H9 (cell line): ENCODE results near the gene RCSD1. TPM values are rescaled to one million over a fixed set of nuclear protein-coding genes. Genes with fewer than 3 reads are reported as not detected.

Experiments used
- DNase-seq: peaks from one replicate; pipeline ENCODE4 v3.0.0-alpha.2; 2017
- H2AFZ ChIP-seq: one replicate; pipeline ENCODE4 v1.6.1; 2013; ENCODE audit warnings: mild to moderate bottlenecking, low read length, control low read depth, moderate library complexity
- H2AK5ac ChIP-seq: 2 replicates; pipeline ENCODE4 v1.6.1; 2013; ENCODE audit warnings: low read length, control low read depth, mixed read lengths; ENCODE audit not compliant: insufficient read length
- H2BK120ac ChIP-seq: one replicate; pipeline ENCODE4 v1.6.1; 2013; ENCODE audit warnings: low read depth, mild to moderate bottlenecking, low read length, control low read depth, inconsistent platforms; ENCODE audit not compliant: poor library complexity, severe bottlenecking
- H2BK12ac ChIP-seq: 2 replicates; pipeline ENCODE4 v1.6.1; 2013; ENCODE audit warnings: low read length, control low read depth, mixed read lengths, low read depth; ENCODE audit not compliant: insufficient read length
- H2BK15ac ChIP-seq: 2 replicates; pipeline ENCODE4 v1.6.1; 2013; ENCODE audit warnings: low read depth, low read length, control low read depth
- H2BK20ac ChIP-seq: one replicate; pipeline ENCODE4 v1.6.1; 2013; ENCODE audit warnings: low read depth, mild to moderate bottlenecking, low read length, control low read depth, inconsistent platforms; ENCODE audit not compliant: poor library complexity, severe bottlenecking
- H2BK5ac ChIP-seq: 2 replicates; pipeline ENCODE4 v1.6.1; 2013; ENCODE audit warnings: low read length, control low read depth, mixed read lengths; ENCODE audit not compliant: insufficient read length
- H3K14ac ChIP-seq: 2 replicates; pipeline ENCODE4 v1.6.1; 2013; ENCODE audit warnings: low read length, control low read depth; ENCODE audit not compliant: insufficient read depth
- H3K18ac ChIP-seq: 2 replicates; pipeline ENCODE4 v1.6.1; 2013; ENCODE audit warnings: low read depth, mild to moderate bottlenecking, mixed read lengths, low read length, control low read depth; ENCODE audit not compliant: insufficient read length
- H3K23ac ChIP-seq: 2 replicates; pipeline ENCODE4 v1.6.1; 2013; ENCODE audit warnings: low read length, control low read depth, mixed read lengths, low read depth; ENCODE audit not compliant: insufficient read length
- H3K23me2 ChIP-seq: 2 replicates; pipeline ENCODE4 v1.6.1; 2013; ENCODE audit warnings: low read depth, mild to moderate bottlenecking, mixed read lengths, low read length, control low read depth; ENCODE audit not compliant: insufficient read length, poor library complexity, severe bottlenecking
- H3K27ac ChIP-seq: 2 replicates; pipeline ENCODE4 v1.5.1; 2013; ENCODE audit warnings: low read length, control low read depth, mixed read lengths, low read depth; ENCODE audit not compliant: insufficient read length
- H3K27me3 ChIP-seq: 2 replicates; pipeline ENCODE4 v1.6.1; 2013; ENCODE audit warnings: low read length, control low read depth, inconsistent platforms; ENCODE audit not compliant: insufficient read depth
- H3K4ac ChIP-seq: 2 replicates; pipeline ENCODE4 v1.6.1; 2013; ENCODE audit warnings: low read depth, mild to moderate bottlenecking, control low read depth, inconsistent platforms, low read length, moderate library complexity
- H3K4me1 ChIP-seq: 2 replicates; pipeline ENCODE4 v1.6.1; 2013; ENCODE audit warnings: low read length, control low read depth, inconsistent platforms; ENCODE audit not compliant: insufficient read depth
- H3K4me2 ChIP-seq: 2 replicates; pipeline ENCODE4 v1.6.1; 2013; ENCODE audit warnings: low read length, control low read depth, mixed read lengths; ENCODE audit not compliant: insufficient read length, insufficient read depth
- H3K56ac ChIP-seq: 2 replicates; pipeline ENCODE4 v1.6.1; 2013; ENCODE audit warnings: low read depth, mild to moderate bottlenecking, mixed read lengths, low read length, control low read depth; ENCODE audit not compliant: insufficient read length
- H3K79me1 ChIP-seq: 2 replicates; pipeline ENCODE4 v1.6.1; 2013; ENCODE audit warnings: low read depth, mild to moderate bottlenecking, moderate library complexity, low read length, control low read depth, inconsistent platforms; ENCODE audit not compliant: insufficient read depth, poor library complexity, severe bottlenecking
- H3K79me2 ChIP-seq: 2 replicates; pipeline ENCODE4 v1.6.1; 2013; ENCODE audit warnings: low read length, control low read depth, inconsistent platforms; ENCODE audit not compliant: insufficient read depth
- H3K9ac ChIP-seq: 2 replicates; pipeline ENCODE4 v1.6.1; 2013; ENCODE audit warnings: low read length, control low read depth, mixed read lengths; ENCODE audit not compliant: insufficient read length; ENCODE audit errors: extremely low read depth
- H3K9me3 ChIP-seq: one replicate; pipeline ENCODE4 v1.6.1; 2013; ENCODE audit warnings: low read depth, low read length, inconsistent platforms; ENCODE audit not compliant: control insufficient read depth
- H3T11ph ChIP-seq: one replicate; pipeline ENCODE4 v1.6.1; 2013; ENCODE audit warnings: mild to moderate bottlenecking, low read length, control low read depth, inconsistent platforms
- H4K20me1 ChIP-seq: one replicate; pipeline ENCODE4 v1.6.1; 2013; ENCODE audit not compliant: control insufficient read depth, insufficient read length, insufficient read depth
- H4K5ac ChIP-seq: 2 replicates; pipeline ENCODE4 v1.6.1; 2013; ENCODE audit warnings: low read depth, mild to moderate bottlenecking, mixed read lengths, low read length, control low read depth; ENCODE audit not compliant: insufficient read length
- H4K8ac ChIP-seq: replicated peaks from 2 replicates; pipeline ENCODE4 v1.6.1; 2013; ENCODE audit warnings: low read length, control low read depth, mixed read lengths, low read depth; ENCODE audit not compliant: insufficient read length
- H4K91ac ChIP-seq: 2 replicates; pipeline ENCODE4 v1.6.1; 2013; ENCODE audit warnings: low read depth, mild to moderate bottlenecking, moderate library complexity, mixed read lengths, low read length, control low read depth; ENCODE audit not compliant: insufficient read length
- H3K27ac Mint-ChIP-seq, 3 experiments: 2 replicates in 2 of 3; 3 replicates in 1 of 3; pipeline ENCODE4 v1.8.0; 2020 to 2021; ENCODE audit warnings: mixed read lengths in 3 of 3, mild to moderate bottlenecking in 1 of 3, moderate library complexity in 1 of 3
- H3K27me3 Mint-ChIP-seq: 2 replicates; pipeline ENCODE4 v1.8.0; 2021; ENCODE audit warnings: low read depth, mild to moderate bottlenecking, moderate library complexity, mixed read lengths
- H3K36me3 Mint-ChIP-seq, 3 experiments: 2 replicates in 2 of 3; 3 replicates in 1 of 3; pipeline ENCODE4 v1.8.0; 2020 to 2021; ENCODE audit warnings: low read depth in 3 of 3, mixed read lengths in 3 of 3; ENCODE audit not compliant: insufficient read depth in 1 of 3
- H3K4me1 Mint-ChIP-seq, 2 experiments: 2 replicates each; pipeline ENCODE4 v1.8.0; 2020; ENCODE audit warnings: mixed read lengths in 2 of 2
- H3K4me3 Mint-ChIP-seq, 2 experiments: 2 replicates in 1 of 2; 3 replicates in 1 of 2; pipeline ENCODE4 v1.8.0; 2020 to 2021; ENCODE audit warnings: mild to moderate bottlenecking in 2 of 2, mixed read lengths in 2 of 2, moderate library complexity in 1 of 2
- H3K9me3 Mint-ChIP-seq, 2 experiments: 2 replicates in 1 of 2; 3 replicates in 1 of 2; pipeline ENCODE4 v1.8.0; 2020; ENCODE audit warnings: mild to moderate bottlenecking in 2 of 2, mixed read lengths in 2 of 2, moderate library complexity in 1 of 2
- WGBS: extraction: QIAGEN DNeasy Blood & Tissue Kit; methylation state at CpG from one replicate; pipeline ENCODE4 v1.1.7; 2013; ENCODE audit warnings: missing lambda C conversion rate, low lambda C conversion rate, mixed read lengths; ENCODE audit not compliant: insufficient read length; ENCODE audit errors: extremely low coverage; 5-methylcytosine and 5-hydroxymethylcytosine counted together
- total RNA-seq: library from RNA; stranded (reverse); gene quantifications from 2 replicates; pipeline ENCODE4 v1.2.1, GENCODE V29; 2021
- TF ChIP-seq, protein P1 (sequence below): fragments of 200-600 bp; sonication (generic); conservative IDR thresholded peaks from 3 replicates; pipeline ENCODE4 v1.8.0; 2021; ENCODE audit warnings: antibody characterized with exemption, mild to moderate bottlenecking

RCSD1 gene
- total RNA-seq, 1 experiment from 2014 or later, result 0.13 TPM

GRCh38 chr1:167723707-167724323 is 93.8 kb downstream of the RCSD1 start:
- no peak overlapping the region for H2BK12ac ChIP-seq
- Mint-ChIP-seq H3K4me3 (peak overlapping the region in 1 of 2 experiments; percentile 62; a peak in 2 of 5 replicates), H3K4me1 (peaks cover 52% of the 10 kb centered on the region in 2 experiments), H3K36me3 (peaks cover 4 to 9% (median 7%) of the 10 kb centered on the region in 3 experiments; a peak in 4 of 7 replicates), H3K27ac (peak overlapping the region in 1 of 3 experiments; percentile 20; a peak in 1 of 7 replicates), H3K27me3 (peaks cover 2% of the 10 kb centered on the region; the same call in 1 of the 2 replicates), H3K9me3 (no peaks in the 10 kb centered on the region)
- H2BK15ac ChIP-seq, result no peak overlapping the region
- no peak overlapping the region for H3K14ac ChIP-seq
- no peaks in the 10 kb centered on the region for H4K20me1 ChIP-seq
- no peak overlapping the region for H3T11ph ChIP-seq
- H4K8ac ChIP-seq, result no peak overlapping the region
- peak overlapping the region; percentile 81 for H3K4me2 ChIP-seq
- no peak overlapping the region for H4K91ac ChIP-seq
- H3K27ac ChIP-seq, result no peak overlapping the region
- no CpG with 5 or more reads among the region's 2 CpGs for WGBS
- H2BK5ac ChIP-seq, result no peak overlapping the region
- no peak overlapping the region for H2BK20ac ChIP-seq
- no peak overlapping the region for H3K9ac ChIP-seq
- no peak overlapping the region for H3K18ac ChIP-seq
- H4K5ac ChIP-seq, result no peak overlapping the region
- peaks cover 8% of the 10 kb centered on the region for H3K4me1 ChIP-seq
- H3K23ac ChIP-seq, result no peak overlapping the region
- no peaks in the 10 kb centered on the region for H3K9me3 ChIP-seq
- H3K79me2 ChIP-seq, result peaks cover 17% of the 10 kb centered on the region; the same call in 1 of the 2 replicates
- no peaks in the 10 kb centered on the region for H3K27me3 ChIP-seq
- no peak overlapping the region for H2AFZ ChIP-seq
- peaks cover 7% of the 10 kb centered on the region for H3K23me2 ChIP-seq
- H2BK120ac ChIP-seq, result no peak overlapping the region
- H3K4ac ChIP-seq, result no peak overlapping the region
- no peak overlapping the region for H3K56ac ChIP-seq
- no peak overlapping the region for H2AK5ac ChIP-seq
- H3K79me1 ChIP-seq, result peaks cover 3% of the 10 kb centered on the region
- TF ChIP-seq, protein P1, sequence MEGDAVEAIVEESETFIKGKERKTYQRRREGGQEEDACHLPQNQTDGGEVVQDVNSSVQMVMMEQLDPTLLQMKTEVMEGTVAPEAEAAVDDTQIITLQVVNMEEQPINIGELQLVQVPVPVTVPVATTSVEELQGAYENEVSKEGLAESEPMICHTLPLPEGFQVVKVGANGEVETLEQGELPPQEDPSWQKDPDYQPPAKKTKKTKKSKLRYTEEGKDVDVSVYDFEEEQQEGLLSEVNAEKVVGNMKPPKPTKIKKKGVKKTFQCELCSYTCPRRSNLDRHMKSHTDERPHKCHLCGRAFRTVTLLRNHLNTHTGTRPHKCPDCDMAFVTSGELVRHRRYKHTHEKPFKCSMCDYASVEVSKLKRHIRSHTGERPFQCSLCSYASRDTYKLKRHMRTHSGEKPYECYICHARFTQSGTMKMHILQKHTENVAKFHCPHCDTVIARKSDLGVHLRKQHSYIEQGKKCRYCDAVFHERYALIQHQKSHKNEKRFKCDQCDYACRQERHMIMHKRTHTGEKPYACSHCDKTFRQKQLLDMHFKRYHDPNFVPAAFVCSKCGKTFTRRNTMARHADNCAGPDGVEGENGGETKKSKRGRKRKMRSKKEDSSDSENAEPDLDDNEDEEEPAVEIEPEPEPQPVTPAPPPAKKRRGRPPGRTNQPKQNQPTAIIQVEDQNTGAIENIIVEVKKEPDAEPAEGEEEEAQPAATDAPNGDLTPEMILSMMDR, result no peak
- no peak for DNase-seq
